HepG2 (cell line): Measurements from ENCODE around the gene AP3D1. TPM values are rescaled to one million over a fixed set of nuclear protein-coding genes. Genes with fewer than 3 reads are reported as not detected.

Source experiments
- ARHGAP35 ChIP-seq: sonication (generic); formaldehyde crosslinking; IDR thresholded peaks from 2 replicates; pipeline ENCODE4 v1.9.0; 2022; ENCODE audit warnings: mild to moderate bottlenecking, inconsistent platforms, moderate library complexity, missing genetic modification reagents, borderline replicate concordance
- CAMTA2 ChIP-seq: sonication (generic); formaldehyde crosslinking; IDR thresholded peaks from 2 replicates; pipeline ENCODE4 v1.4.0; 2020; ENCODE audit warnings: mild to moderate bottlenecking, missing genetic modification reagents, borderline replicate concordance
- HOXD1 ChIP-seq: sonication (generic); formaldehyde crosslinking; IDR thresholded peaks from 2 replicates; pipeline ENCODE4 v1.5.0; 2020; ENCODE audit warnings: missing genetic modification reagents
- PPARG ChIP-seq: conservative IDR thresholded peaks from 2 replicates; pipeline ENCODE4 v1.6.1; 2016; ENCODE audit warnings: missing biosample characterization, missing genetic modification reagents
- SALL1 ChIP-seq: sonication (generic); formaldehyde crosslinking; IDR thresholded peaks from 2 replicates; pipeline ENCODE4 v1.8.0; 2022; ENCODE audit warnings: mild to moderate bottlenecking, missing genetic modification reagents
- SP140L ChIP-seq: sonication (generic); formaldehyde crosslinking; IDR thresholded peaks from 2 replicates; pipeline ENCODE4 v1.4.0; 2020; ENCODE audit warnings: missing genetic modification reagents, borderline replicate concordance
- ZNF607 ChIP-seq: sonication (generic); formaldehyde crosslinking; IDR thresholded peaks from 2 replicates; pipeline ENCODE4 v1.5.1; 2020; ENCODE audit warnings: missing genetic modification reagents, mild to moderate bottlenecking, borderline replicate concordance
- polyA plus RNA-seq, 8 experiments: library from polyadenylated mRNA; depleted of rRNA in 3 of 8; stranded (reverse) in 7 of 8; unstranded in 1 of 8; fragments of >200 nt; fragmentation: Illumina TruSeq in 4 of 8; extraction: Trizol in 4 of 8; gene quantifications; 2 replicates each; pipeline versions ENCODE4 v1.2.1 to v1.2.3, GENCODE V29; 2011 to 2016; ENCODE audit warnings: low read depth in 4 of 8, missing spikeins in 1 of 8, mixed read lengths in 1 of 8; ENCODE audit not compliant: insufficient read depth in 1 of 8
- total RNA-seq, 5 experiments: library from RNA; depleted of rRNA; stranded (reverse); fragments of >200 nt; fragmentation: Illumina TruSeq; extraction: Trizol; gene quantifications; 2 replicates each; pipeline ENCODE4 v1.2.3, GENCODE V29; 2016; ENCODE audit warnings: low read depth in 1 of 5
- TF ChIP-seq, protein P1 (sequence below): sonication (generic); formaldehyde crosslinking; IDR thresholded peaks from 2 replicates; pipeline ENCODE4 v1.9.0; 2022; ENCODE audit warnings: low read depth, missing genetic modification reagents
- TF ChIP-seq, protein P2 (sequence below): sonication (generic); formaldehyde crosslinking; conservative IDR thresholded peaks from 2 replicates; pipeline ENCODE4 v1.5.0; 2020; ENCODE audit warnings: missing genetic modification reagents
- TF ChIP-seq, protein P3 (sequence below): sonication (generic); formaldehyde crosslinking; IDR thresholded peaks from 2 replicates; pipeline ENCODE4 v1.4.0; 2020; ENCODE audit warnings: missing genetic modification reagents, low read depth, mild to moderate bottlenecking, borderline replicate concordance
- TF ChIP-seq, protein P4 (sequence below): sonication (generic); formaldehyde crosslinking; IDR thresholded peaks from 2 replicates; pipeline ENCODE4 v1.4.0; 2020; ENCODE audit warnings: missing genetic modification reagents
- TF ChIP-seq, protein P5 (sequence below): sonication (generic); formaldehyde crosslinking; conservative IDR thresholded peaks from 2 replicates; pipeline ENCODE4 v1.8.0; 2022; ENCODE audit warnings: mild to moderate bottlenecking, moderate library complexity, missing genetic modification reagents
- TF ChIP-seq, protein P6 (sequence below): IDR thresholded peaks from 2 replicates; pipeline ENCODE4 v1.6.1; 2018; ENCODE audit warnings: missing genetic modification reagents
- TF ChIP-seq, protein P7 (sequence below): sonication (generic); formaldehyde crosslinking; IDR thresholded peaks from 2 replicates; pipeline ENCODE4 v1.4.0; 2020; ENCODE audit warnings: missing genetic modification reagents, borderline replicate concordance

AP3D1 gene
- total and polyA plus RNA-seq, 2 of the 13 experiments (the other 11 are each of a cell fraction or from before 2014, with no cell fraction given), result 68.0 to 82.6 TPM

DNA sequence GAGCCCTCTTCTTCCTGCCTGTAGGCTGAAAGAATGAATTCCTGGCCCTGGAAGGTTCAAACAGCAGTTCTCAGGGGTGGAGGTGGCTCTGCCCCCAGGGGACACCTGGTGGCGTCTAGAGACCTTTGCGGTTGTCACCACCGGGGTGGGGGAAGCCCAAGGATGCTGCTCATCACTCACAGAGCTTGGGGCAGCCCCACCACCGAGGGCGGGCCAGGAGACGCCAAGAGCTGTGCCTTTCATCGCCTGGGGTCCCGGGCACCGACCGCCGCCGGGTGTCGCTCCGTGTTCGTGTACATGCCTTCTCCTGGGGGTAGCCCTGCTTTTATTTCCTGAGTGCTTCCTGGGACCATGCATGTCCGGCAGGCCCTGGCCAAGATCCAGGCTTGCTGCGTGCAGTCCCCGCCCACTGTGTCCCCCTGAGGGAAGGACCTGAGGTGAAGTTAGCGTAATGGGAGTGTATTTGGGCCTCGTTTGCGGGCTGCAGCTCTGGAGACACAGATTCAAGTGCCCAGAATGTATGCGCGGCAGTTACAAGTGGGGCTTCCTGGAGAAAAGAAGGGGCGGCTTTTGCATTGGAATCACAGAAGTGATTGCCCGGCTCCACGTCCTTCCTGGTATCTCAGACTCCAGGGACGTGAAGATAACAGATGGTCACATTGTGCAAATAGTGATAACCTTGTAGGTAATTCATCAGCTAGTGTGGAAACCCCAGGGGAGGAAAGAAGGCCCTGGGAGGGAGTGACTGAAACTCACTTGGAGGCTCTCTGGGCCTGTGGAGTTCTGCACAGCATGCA is 20.2 kb upstream of the AP3D1 start (continued):
- TF ChIP-seq, protein P1, sequence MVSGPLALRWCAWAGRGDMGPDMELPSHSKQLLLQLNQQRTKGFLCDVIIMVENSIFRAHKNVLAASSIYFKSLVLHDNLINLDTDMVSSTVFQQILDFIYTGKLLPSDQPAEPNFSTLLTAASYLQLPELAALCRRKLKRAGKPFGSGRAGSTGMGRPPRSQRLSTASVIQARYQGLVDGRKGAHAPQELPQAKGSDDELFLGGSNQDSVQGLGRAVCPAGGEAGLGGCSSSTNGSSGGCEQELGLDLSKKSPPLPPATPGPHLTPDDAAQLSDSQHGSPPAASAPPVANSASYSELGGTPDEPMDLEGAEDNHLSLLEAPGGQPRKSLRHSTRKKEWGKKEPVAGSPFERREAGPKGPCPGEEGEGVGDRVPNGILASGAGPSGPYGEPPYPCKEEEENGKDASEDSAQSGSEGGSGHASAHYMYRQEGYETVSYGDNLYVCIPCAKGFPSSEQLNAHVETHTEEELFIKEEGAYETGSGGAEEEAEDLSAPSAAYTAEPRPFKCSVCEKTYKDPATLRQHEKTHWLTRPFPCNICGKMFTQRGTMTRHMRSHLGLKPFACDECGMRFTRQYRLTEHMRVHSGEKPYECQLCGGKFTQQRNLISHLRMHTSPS (CRISPR knock-in tag), result no peak
- TF ChIP-seq PPARG (CRISPR knock-in tag) (no peak), ARHGAP35 (no peak), CAMTA2 (CRISPR knock-in tag) (peak; percentile 51; the same call in 1 of the 2 replicates), SP140L (CRISPR knock-in tag) (no peak), ZNF607 (CRISPR knock-in tag) (no peak), SALL1 (CRISPR knock-in tag) (peak; percentile 84), HOXD1 (CRISPR knock-in tag) (peak; percentile 19; the same call in 1 of the 2 replicates)
- TF ChIP-seq, protein P2, sequence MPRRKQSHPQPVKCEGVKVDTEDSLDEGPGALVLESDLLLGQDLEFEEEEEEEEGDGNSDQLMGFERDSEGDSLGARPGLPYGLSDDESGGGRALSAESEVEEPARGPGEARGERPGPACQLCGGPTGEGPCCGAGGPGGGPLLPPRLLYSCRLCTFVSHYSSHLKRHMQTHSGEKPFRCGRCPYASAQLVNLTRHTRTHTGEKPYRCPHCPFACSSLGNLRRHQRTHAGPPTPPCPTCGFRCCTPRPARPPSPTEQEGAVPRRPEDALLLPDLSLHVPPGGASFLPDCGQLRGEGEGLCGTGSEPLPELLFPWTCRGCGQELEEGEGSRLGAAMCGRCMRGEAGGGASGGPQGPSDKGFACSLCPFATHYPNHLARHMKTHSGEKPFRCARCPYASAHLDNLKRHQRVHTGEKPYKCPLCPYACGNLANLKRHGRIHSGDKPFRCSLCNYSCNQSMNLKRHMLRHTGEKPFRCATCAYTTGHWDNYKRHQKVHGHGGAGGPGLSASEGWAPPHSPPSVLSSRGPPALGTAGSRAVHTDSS (CRISPR knock-in tag), result 0 out of 2 replicates have a peak, but pooled peaks have one; percentile 51
- TF ChIP-seq, protein P3, sequence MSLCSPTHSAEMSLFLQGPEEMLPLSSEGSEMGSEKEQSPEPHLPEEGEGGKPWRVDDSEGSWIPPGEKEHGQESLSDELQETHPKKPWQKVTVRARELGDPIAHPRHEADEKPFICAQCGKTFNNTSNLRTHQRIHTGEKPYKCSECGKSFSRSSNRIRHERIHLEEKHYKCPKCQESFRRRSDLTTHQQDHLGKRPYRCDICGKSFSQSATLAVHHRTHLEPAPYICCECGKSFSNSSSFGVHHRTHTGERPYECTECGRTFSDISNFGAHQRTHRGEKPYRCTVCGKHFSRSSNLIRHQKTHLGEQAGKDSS (CRISPR knock-in tag), result no peak; the same call in 1 of the 2 replicates
- TF ChIP-seq, protein P4, sequence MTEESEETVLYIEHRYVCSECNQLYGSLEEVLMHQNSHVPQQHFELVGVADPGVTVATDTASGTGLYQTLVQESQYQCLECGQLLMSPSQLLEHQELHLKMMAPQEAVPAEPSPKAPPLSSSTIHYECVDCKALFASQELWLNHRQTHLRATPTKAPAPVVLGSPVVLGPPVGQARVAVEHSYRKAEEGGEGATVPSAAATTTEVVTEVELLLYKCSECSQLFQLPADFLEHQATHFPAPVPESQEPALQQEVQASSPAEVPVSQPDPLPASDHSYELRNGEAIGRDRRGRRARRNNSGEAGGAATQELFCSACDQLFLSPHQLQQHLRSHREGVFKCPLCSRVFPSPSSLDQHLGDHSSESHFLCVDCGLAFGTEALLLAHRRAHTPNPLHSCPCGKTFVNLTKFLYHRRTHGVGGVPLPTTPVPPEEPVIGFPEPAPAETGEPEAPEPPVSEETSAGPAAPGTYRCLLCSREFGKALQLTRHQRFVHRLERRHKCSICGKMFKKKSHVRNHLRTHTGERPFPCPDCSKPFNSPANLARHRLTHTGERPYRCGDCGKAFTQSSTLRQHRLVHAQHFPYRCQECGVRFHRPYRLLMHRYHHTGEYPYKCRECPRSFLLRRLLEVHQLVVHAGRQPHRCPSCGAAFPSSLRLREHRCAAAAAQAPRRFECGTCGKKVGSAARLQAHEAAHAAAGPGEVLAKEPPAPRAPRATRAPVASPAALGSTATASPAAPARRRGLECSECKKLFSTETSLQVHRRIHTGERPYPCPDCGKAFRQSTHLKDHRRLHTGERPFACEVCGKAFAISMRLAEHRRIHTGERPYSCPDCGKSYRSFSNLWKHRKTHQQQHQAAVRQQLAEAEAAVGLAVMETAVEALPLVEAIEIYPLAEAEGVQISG (CRISPR knock-in tag), result peak; percentile 68
- TF ChIP-seq, protein P5, sequence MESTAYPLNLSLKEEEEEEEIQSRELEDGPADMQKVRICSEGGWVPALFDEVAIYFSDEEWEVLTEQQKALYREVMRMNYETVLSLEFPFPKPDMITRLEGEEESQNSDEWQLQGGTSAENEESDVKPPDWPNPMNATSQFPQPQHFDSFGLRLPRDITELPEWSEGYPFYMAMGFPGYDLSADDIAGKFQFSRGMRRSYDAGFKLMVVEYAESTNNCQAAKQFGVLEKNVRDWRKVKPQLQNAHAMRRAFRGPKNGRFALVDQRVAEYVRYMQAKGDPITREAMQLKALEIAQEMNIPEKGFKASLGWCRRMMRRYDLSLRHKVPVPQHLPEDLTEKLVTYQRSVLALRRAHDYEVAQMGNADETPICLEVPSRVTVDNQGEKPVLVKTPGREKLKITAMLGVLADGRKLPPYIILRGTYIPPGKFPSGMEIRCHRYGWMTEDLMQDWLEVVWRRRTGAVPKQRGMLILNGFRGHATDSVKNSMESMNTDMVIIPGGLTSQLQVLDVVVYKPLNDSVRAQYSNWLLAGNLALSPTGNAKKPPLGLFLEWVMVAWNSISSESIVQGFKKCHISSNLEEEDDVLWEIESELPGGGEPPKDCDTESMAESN (CRISPR knock-in tag), result no peak
- TF ChIP-seq, protein P6, sequence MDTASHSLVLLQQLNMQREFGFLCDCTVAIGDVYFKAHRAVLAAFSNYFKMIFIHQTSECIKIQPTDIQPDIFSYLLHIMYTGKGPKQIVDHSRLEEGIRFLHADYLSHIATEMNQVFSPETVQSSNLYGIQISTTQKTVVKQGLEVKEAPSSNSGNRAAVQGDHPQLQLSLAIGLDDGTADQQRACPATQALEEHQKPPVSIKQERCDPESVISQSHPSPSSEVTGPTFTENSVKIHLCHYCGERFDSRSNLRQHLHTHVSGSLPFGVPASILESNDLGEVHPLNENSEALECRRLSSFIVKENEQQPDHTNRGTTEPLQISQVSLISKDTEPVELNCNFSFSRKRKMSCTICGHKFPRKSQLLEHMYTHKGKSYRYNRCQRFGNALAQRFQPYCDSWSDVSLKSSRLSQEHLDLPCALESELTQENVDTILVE, result peak; percentile 6; the same call in 1 of the 2 replicates
- TF ChIP-seq, protein P7, sequence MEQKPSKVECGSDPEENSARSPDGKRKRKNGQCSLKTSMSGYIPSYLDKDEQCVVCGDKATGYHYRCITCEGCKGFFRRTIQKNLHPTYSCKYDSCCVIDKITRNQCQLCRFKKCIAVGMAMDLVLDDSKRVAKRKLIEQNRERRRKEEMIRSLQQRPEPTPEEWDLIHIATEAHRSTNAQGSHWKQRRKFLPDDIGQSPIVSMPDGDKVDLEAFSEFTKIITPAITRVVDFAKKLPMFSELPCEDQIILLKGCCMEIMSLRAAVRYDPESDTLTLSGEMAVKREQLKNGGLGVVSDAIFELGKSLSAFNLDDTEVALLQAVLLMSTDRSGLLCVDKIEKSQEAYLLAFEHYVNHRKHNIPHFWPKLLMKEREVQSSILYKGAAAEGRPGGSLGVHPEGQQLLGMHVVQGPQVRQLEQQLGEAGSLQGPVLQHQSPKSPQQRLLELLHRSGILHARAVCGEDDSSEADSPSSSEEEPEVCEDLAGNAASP (CRISPR knock-in tag), result 0 out of 2 replicates have a peak, but pooled peaks have one; percentile 8
